ENCODE data around the gene ATF4. TPM values are rescaled to one million over a fixed set of nuclear protein-coding genes. Genes with fewer than 3 reads are reported as not detected.

Gene ATF4
- total RNA-seq, 1 donor from 2014 or later = 136 TPM

DNA sequence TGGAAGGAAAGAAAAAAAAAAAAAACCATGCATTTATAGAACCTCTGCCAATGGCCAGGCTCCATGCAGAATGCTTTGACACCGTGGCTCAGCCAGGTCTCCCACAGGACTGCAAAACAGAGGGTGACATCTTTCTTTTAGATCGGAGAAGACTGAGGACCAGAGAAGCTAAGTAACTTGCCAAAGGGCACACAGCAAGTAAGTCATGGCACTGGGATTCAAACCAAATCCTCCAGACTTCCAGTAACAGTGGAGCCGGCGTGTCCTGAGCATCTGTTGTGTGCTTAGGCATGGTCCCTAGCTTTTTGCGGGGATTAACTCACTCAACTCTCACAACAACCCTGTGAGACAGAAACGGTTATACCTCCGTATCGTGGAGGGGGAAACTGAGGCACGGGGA lies 42.8 kb upstream of the ATF4 start:
- Histone ChIP-seq H3K4me3 (ENCODE audit: low read length in 3 of 3) (no peak overlapping the region), H3K27me3 (ENCODE audit: control insufficient read depth in 3 of 3, insufficient read depth in 3 of 3, low read length in 3 of 3) (peaks cover 0 to 13% (median 2%) of the 10 kb centered on the region in 3 donors), H3K9me3 (ENCODE audit: control insufficient read depth in 3 of 3, low read length in 3 of 3) (no peaks in the 10 kb centered on the region), H3K27ac (ENCODE audit: low read depth, low read length) (no peak overlapping the region), H3K9ac (ENCODE audit: low read depth in 1 of 3, low read length in 3 of 3) (no peak overlapping the region), H3K4me1 (ENCODE audit: control insufficient read depth in 3 of 3, insufficient read depth in 3 of 3, low read length in 3 of 3) (peaks cover 9 to 20% (median 18%) of the 10 kb centered on the region in 3 donors), H3K36me3 (ENCODE audit: control insufficient read depth in 3 of 3, insufficient read depth in 3 of 3, low read length in 3 of 3) (no peaks in the 10 kb centered on the region)

GRCh38 chr22:39478441-39478850 lies 41.9 kb upstream of the ATF4 start:
- Histone ChIP-seq H3K9ac (ENCODE audit: low read depth in 1 of 3, low read length in 3 of 3) (no peak overlapping the region), H3K9me3 (ENCODE audit: control insufficient read depth in 3 of 3, low read length in 3 of 3) (no peaks in the 10 kb centered on the region), H3K27ac (ENCODE audit: low read depth, low read length) (no peak overlapping the region), H3K27me3 (ENCODE audit: control insufficient read depth in 3 of 3, insufficient read depth in 3 of 3, low read length in 3 of 3) (peaks cover 0 to 13% (median 0%) of the 10 kb centered on the region in 3 donors), H3K4me3 (ENCODE audit: low read length in 3 of 3) (no peak overlapping the region), H3K36me3 (ENCODE audit: control insufficient read depth in 3 of 3, insufficient read depth in 3 of 3, low read length in 3 of 3) (no peaks in the 10 kb centered on the region), H3K4me1 (ENCODE audit: control insufficient read depth in 3 of 3, insufficient read depth in 3 of 3, low read length in 3 of 3) (peaks cover under 1 to 11% (median 11%) of the 10 kb centered on the region in 3 donors)

- Histone ChIP-seq H3K9ac (ENCODE audit: low read depth in 1 of 3, low read length in 3 of 3) (no peak overlapping the region), H3K27ac (ENCODE audit: low read depth, low read length) (no peak overlapping the region), H3K36me3 (ENCODE audit: control insufficient read depth in 3 of 3, insufficient read depth in 3 of 3, low read length in 3 of 3) (no peaks in the 10 kb centered on the region), H3K4me1 (ENCODE audit: control insufficient read depth in 3 of 3, insufficient read depth in 3 of 3, low read length in 3 of 3) (peaks cover 0 to 9% (median 9%) of the 10 kb centered on the region in 3 donors), H3K27me3 (ENCODE audit: control insufficient read depth in 3 of 3, insufficient read depth in 3 of 3, low read length in 3 of 3) (peaks cover 0 to 13% (median 0%) of the 10 kb centered on the region in 3 donors), H3K4me3 (ENCODE audit: low read length in 3 of 3) (no peak overlapping the region), H3K9me3 (ENCODE audit: control insufficient read depth in 3 of 3, low read length in 3 of 3) (no peaks in the 10 kb centered on the region)
Observed at GRCh38 chr22:39479254-39479653, 41.1 kb upstream of the ATF4 start.

DNA sequence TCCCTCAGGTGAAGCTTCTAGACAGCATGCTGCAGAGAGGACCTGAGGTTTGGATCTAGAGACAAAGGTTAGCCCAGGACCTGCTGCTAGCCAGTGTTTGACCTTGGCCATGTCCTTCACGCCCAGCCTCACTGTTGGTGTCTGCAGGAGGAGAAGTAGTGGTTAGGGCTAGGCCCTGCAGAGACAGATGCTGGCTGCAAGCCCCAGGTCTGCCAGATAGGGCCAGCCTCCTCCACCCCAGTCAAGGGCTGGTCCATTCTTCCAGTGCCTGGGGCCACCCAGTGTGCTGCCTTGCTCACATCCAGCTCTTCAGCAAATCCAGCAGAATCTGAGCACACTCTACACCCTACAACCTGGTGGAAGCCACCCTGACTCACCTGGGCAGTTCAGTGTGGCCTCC lies 39.8 kb upstream of the ATF4 start:
- peaks cover 0 to 13% (median 0%) of the 10 kb centered on the region in 3 donors for H3K27me3 ChIP-seq (ENCODE audit: control insufficient read depth in 3 of 3, insufficient read depth in 3 of 3, low read length in 3 of 3)
- H3K36me3 ChIP-seq (ENCODE audit: control insufficient read depth in 3 of 3, insufficient read depth in 3 of 3, low read length in 3 of 3) = no peaks in the 10 kb centered on the region
- no peak overlapping the region for H3K27ac ChIP-seq (ENCODE audit: low read depth, low read length)
- H3K4me1 ChIP-seq (ENCODE audit: control insufficient read depth in 3 of 3, insufficient read depth in 3 of 3, low read length in 3 of 3) = peaks cover 0 to 3% (median under 1%) of the 10 kb centered on the region in 3 donors
- H3K4me3 ChIP-seq (ENCODE audit: low read length in 3 of 3) = no peak overlapping the region
- no peaks in the 10 kb centered on the region for H3K9me3 ChIP-seq (ENCODE audit: control insufficient read depth in 3 of 3, low read length in 3 of 3)
- no peak overlapping the region for H3K9ac ChIP-seq (ENCODE audit: low read depth in 1 of 3, low read length in 3 of 3)

- Histone ChIP-seq H3K36me3 (ENCODE audit: control insufficient read depth in 3 of 3, insufficient read depth in 3 of 3, low read length in 3 of 3) (no peaks in the 10 kb centered on the region), H3K27me3 (ENCODE audit: control insufficient read depth in 3 of 3, insufficient read depth in 3 of 3, low read length in 3 of 3) (peaks cover 0 to 13% (median 0%) of the 10 kb centered on the region in 3 donors), H3K27ac (ENCODE audit: low read depth, low read length) (no peak overlapping the region), H3K4me3 (ENCODE audit: low read length in 3 of 3) (no peak overlapping the region), H3K9me3 (ENCODE audit: control insufficient read depth in 3 of 3, low read length in 3 of 3) (no peaks in the 10 kb centered on the region), H3K9ac (ENCODE audit: low read depth in 1 of 3, low read length in 3 of 3) (no peak overlapping the region), H3K4me1 (ENCODE audit: control insufficient read depth in 3 of 3, insufficient read depth in 3 of 3, low read length in 3 of 3) (peaks cover 0 to 3% (median 0%) of the 10 kb centered on the region in 3 donors)
Observed at GRCh38 chr22:39481054-39481453, 39.3 kb upstream of the ATF4 start.

- Histone ChIP-seq H3K4me3 (ENCODE audit: low read length in 3 of 3) (no peak overlapping the region), H3K27me3 (ENCODE audit: control insufficient read depth in 3 of 3, insufficient read depth in 3 of 3, low read length in 3 of 3) (peaks cover 0 to 13% (median 0%) of the 10 kb centered on the region in 3 donors), H3K36me3 (ENCODE audit: control insufficient read depth in 3 of 3, insufficient read depth in 3 of 3, low read length in 3 of 3) (no peaks in the 10 kb centered on the region), H3K27ac (ENCODE audit: low read depth, low read length) (no peak overlapping the region), H3K9ac (ENCODE audit: low read depth in 1 of 3, low read length in 3 of 3) (no peak overlapping the region), H3K9me3 (ENCODE audit: control insufficient read depth in 3 of 3, low read length in 3 of 3) (no peaks in the 10 kb centered on the region), H3K4me1 (ENCODE audit: control insufficient read depth in 3 of 3, insufficient read depth in 3 of 3, low read length in 3 of 3) (peaks cover 0 to 3% (median 0%) of the 10 kb centered on the region in 3 donors)
Observed at GRCh38 chr22:39481595-39481994, 38.8 kb upstream of the ATF4 start.

- no peak overlapping the region for H3K27ac ChIP-seq (ENCODE audit: low read depth, low read length)
- H3K9ac ChIP-seq (ENCODE audit: low read depth in 1 of 3, low read length in 3 of 3) = no peak overlapping the region
- H3K27me3 ChIP-seq (ENCODE audit: control insufficient read depth in 3 of 3, insufficient read depth in 3 of 3, low read length in 3 of 3) = peaks cover 0 to 12% (median 0%) of the 10 kb centered on the region in 3 donors
- no peaks in the 10 kb centered on the region for H3K36me3 ChIP-seq (ENCODE audit: control insufficient read depth in 3 of 3, insufficient read depth in 3 of 3, low read length in 3 of 3)
- no peaks in the 10 kb centered on the region for H3K9me3 ChIP-seq (ENCODE audit: control insufficient read depth in 3 of 3, low read length in 3 of 3)
- H3K4me3 ChIP-seq (ENCODE audit: low read length in 3 of 3) = no peak overlapping the region
- peaks cover 0 to 2% (median 0%) of the 10 kb centered on the region in 3 donors for H3K4me1 ChIP-seq (ENCODE audit: control insufficient read depth in 3 of 3, insufficient read depth in 3 of 3, low read length in 3 of 3)
Observed at GRCh38 chr22:39482768-39483167, 37.6 kb upstream of the ATF4 start.

DNA sequence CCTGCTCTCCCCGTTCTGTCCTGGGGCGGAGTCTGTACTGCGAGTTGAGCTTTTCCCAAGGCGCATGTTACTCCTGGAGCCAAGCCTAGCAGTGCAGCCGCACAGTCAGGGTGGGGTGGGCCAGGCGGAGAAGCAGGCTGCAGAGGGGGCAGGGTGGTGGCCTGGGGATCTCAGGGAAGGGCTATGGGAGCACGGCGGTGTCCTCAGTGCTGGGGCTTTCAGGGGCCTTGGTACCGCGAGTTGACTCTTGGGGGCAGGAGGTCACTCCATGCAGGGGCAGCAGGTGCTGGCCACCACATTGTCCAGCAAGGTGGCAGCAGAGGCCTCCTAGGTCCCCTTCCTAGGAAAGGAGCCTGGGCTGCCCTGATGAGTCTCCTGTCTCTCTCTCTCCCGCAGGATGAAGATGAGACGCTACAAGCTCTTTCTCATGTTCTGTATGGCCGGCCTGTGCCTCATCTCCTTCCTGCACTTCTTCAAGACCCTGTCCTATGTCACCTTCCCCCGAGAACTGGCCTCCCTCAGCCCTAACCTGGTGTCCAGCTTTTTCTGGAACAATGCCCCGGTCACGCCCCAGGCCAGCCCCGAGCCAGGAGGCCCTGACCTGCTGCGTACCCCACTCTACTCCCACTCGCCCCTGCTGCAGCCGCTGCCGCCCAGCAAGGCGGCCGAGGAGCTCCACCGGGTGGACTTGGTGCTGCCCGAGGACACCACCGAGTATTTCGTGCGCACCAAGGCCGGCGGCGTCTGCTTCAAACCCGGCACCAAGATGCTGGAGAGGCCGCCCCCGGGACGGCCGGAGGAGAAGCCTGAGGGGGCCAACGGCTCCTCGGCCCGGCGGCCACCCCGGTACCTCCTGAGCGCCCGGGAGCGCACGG lies 33.2 kb upstream of the ATF4 start:
- Histone ChIP-seq H3K27ac (ENCODE audit: low read depth, low read length) (no peak overlapping the region), H3K4me1 (ENCODE audit: control insufficient read depth in 3 of 3, insufficient read depth in 3 of 3, low read length in 3 of 3) (peaks cover 0 to 11% (median 4%) of the 10 kb centered on the region in 3 donors), H3K4me3 (ENCODE audit: low read length in 3 of 3) (no peak overlapping the region), H3K27me3 (ENCODE audit: control insufficient read depth in 3 of 3, insufficient read depth in 3 of 3, low read length in 3 of 3) (no peaks in the 10 kb centered on the region), H3K9ac (ENCODE audit: low read depth in 1 of 3, low read length in 3 of 3) (no peak overlapping the region), H3K36me3 (ENCODE audit: control insufficient read depth in 3 of 3, insufficient read depth in 3 of 3, low read length in 3 of 3) (peaks cover 0 to 1% (median 0%) of the 10 kb centered on the region in 3 donors), H3K9me3 (ENCODE audit: control insufficient read depth in 3 of 3, low read length in 3 of 3) (no peaks in the 10 kb centered on the region)

GRCh38 chr22:39487826-39488520 lies 32.4 kb upstream of the ATF4 start:
- H3K9ac ChIP-seq (ENCODE audit: low read depth in 1 of 3, low read length in 3 of 3) = no peak overlapping the region
- no peaks in the 10 kb centered on the region for H3K27me3 ChIP-seq (ENCODE audit: control insufficient read depth in 3 of 3, insufficient read depth in 3 of 3, low read length in 3 of 3)
- H3K4me1 ChIP-seq (ENCODE audit: control insufficient read depth in 3 of 3, insufficient read depth in 3 of 3, low read length in 3 of 3) = peaks cover 0 to 11% (median 4%) of the 10 kb centered on the region in 3 donors
- no peaks in the 10 kb centered on the region for H3K9me3 ChIP-seq (ENCODE audit: control insufficient read depth in 3 of 3, low read length in 3 of 3)
- H3K27ac ChIP-seq (ENCODE audit: low read depth, low read length) = no peak overlapping the region
- H3K36me3 ChIP-seq (ENCODE audit: control insufficient read depth in 3 of 3, insufficient read depth in 3 of 3, low read length in 3 of 3) = peaks cover 0 to 1% (median 0%) of the 10 kb centered on the region in 3 donors
- H3K4me3 ChIP-seq (ENCODE audit: low read length in 3 of 3) = no peak overlapping the region

All from skeletal muscle tissue (tissue), 4 donors.